Loucy (cell line): ENCODE results near the gene PITRM1.

Source experiments
- H2AFZ ChIP-seq: fragments of 200-600 bp; sonication (generic); 2 replicates; pipeline ENCODE4 v1.6.0; 2016; ENCODE audit warnings: antibody characterized with exemption, mild to moderate bottlenecking, low read length, moderate library complexity
- H3F3A ChIP-seq: fragments of 200-600 bp; 2 replicates; pipeline ENCODE4 v1.6.0; 2016; ENCODE audit warnings: antibody characterized with exemption, low read depth, mild to moderate bottlenecking
- H3K27me3 ChIP-seq: fragments of 200-600 bp; sonication (generic); 2 replicates; pipeline ENCODE4 v1.6.1; 2014; ENCODE audit warnings: low read length, mild to moderate bottlenecking; ENCODE audit not compliant: insufficient read depth, poor library complexity, severe bottlenecking
- H3K36me3 ChIP-seq: fragments of 200-600 bp; sonication (generic); 2 replicates; pipeline ENCODE4 v1.6.1; 2016; ENCODE audit warnings: low read length; ENCODE audit not compliant: insufficient read depth
- H3K4me1 ChIP-seq: fragments of 200-600 bp; sonication (generic); 2 replicates; pipeline ENCODE4 v1.5.1; 2014; ENCODE audit warnings: low read length, mild to moderate bottlenecking; ENCODE audit not compliant: insufficient read depth, poor library complexity, severe bottlenecking
- H3K4me2 ChIP-seq: fragments of 200-600 bp; sonication (generic); 2 replicates; pipeline ENCODE4 v1.6.0; 2014; ENCODE audit warnings: antibody characterized with exemption, low read length, low read depth, mild to moderate bottlenecking; ENCODE audit not compliant: poor library complexity, severe bottlenecking
- H3K4me3 ChIP-seq: fragments of 200-600 bp; sonication (generic); 2 replicates; pipeline ENCODE4 v1.5.1; 2014; ENCODE audit warnings: low read length, mild to moderate bottlenecking, mixed read lengths; ENCODE audit not compliant: poor library complexity, severe bottlenecking
- H3K79me2 ChIP-seq: fragments of 200-600 bp; sonication (generic); 2 replicates; pipeline ENCODE4 v1.6.1; 2014; ENCODE audit warnings: low read length; ENCODE audit not compliant: insufficient read depth
- H3K9ac ChIP-seq: fragments of 200-600 bp; sonication (generic); 2 replicates; pipeline ENCODE4 v1.6.0; 2014; ENCODE audit warnings: mild to moderate bottlenecking, low read depth, low read length, moderate library complexity; ENCODE audit not compliant: poor library complexity, severe bottlenecking
- H3K9me2 ChIP-seq: fragments of 200-600 bp; sonication (generic); replicated peaks from 2 replicates; pipeline ENCODE4 v1.6.1; 2016; ENCODE audit warnings: low read depth, low read length, mixed read lengths
- H3K9me3 ChIP-seq: fragments of 200-600 bp; sonication (generic); 2 replicates; pipeline ENCODE4 v1.6.1; 2014; ENCODE audit warnings: mild to moderate bottlenecking, antibody characterized with exemption, low read length, low read depth; ENCODE audit not compliant: insufficient read depth
- H4K20me1 ChIP-seq: fragments of 200-600 bp; sonication (generic); 2 replicates; pipeline ENCODE4 v1.6.0; 2014; ENCODE audit warnings: antibody characterized with exemption, low read length, mild to moderate bottlenecking; ENCODE audit not compliant: insufficient read depth, poor library complexity, severe bottlenecking
- CTCF ChIP-seq: fragments of 200-600 bp; sonication (generic); conservative IDR thresholded peaks from 2 replicates; pipeline ENCODE4 v1.5.1; 2014; ENCODE audit warnings: mild to moderate bottlenecking, antibody characterized with exemption, low read length
- EZH2phosphoT487 ChIP-seq: fragments of 200-600 bp; IDR thresholded peaks from 2 replicates; pipeline ENCODE4 v1.6.1; 2018; ENCODE audit warnings: antibody characterized with exemption, mild to moderate bottlenecking, moderate library complexity, borderline replicate concordance

Gene PITRM1

GRCh38 chr10:3099291-3100092, 73.1 kb downstream of the PITRM1 start:
- no peaks in the 10 kb centered on the region for H3K9me2 ChIP-seq
- H3K36me3 ChIP-seq = peaks cover 76% of the 10 kb centered on the region
- no peak overlapping the region for H3K4me2 ChIP-seq
- no peak overlapping the region for H3K9ac ChIP-seq
- H2AFZ ChIP-seq = no peak overlapping the region
- H3K27me3 ChIP-seq = no peaks in the 10 kb centered on the region
- H3K79me2 ChIP-seq = peaks cover 75% of the 10 kb centered on the region
- no peaks in the 10 kb centered on the region for H3K9me3 ChIP-seq
- peaks cover 19% of the 10 kb centered on the region for H3K4me1 ChIP-seq
- no peak for TF ChIP-seq EZH2phosphoT487
- TF ChIP-seq CTCF = no peak
- no peak overlapping the region for H3K4me3 ChIP-seq
- H3F3A ChIP-seq = peaks cover 9% of the 10 kb centered on the region; the same call in 1 of the 2 replicates
- H4K20me1 ChIP-seq = peaks cover 69% of the 10 kb centered on the region

- Histone ChIP-seq H3K9me3 (no peaks in the 10 kb centered on the region), H3K27me3 (no peaks in the 10 kb centered on the region), H2AFZ (no peak overlapping the region), H3K79me2 (peaks cover 83% of the 10 kb centered on the region), H3K4me1 (peaks cover 26% of the 10 kb centered on the region), H3K9ac (no peak overlapping the region), H3K4me2 (no peak overlapping the region), H3K36me3 (peaks cover 75% of the 10 kb centered on the region), H3K9me2 (no peaks in the 10 kb centered on the region), H3F3A (peaks cover 9% of the 10 kb centered on the region; the same call in 1 of the 2 replicates), H3K4me3 (no peak overlapping the region), H4K20me1 (peaks cover 76% of the 10 kb centered on the region)
- TF ChIP-seq EZH2phosphoT487 (no peak), CTCF (no peak)
These were observed 73.9 kb downstream of the PITRM1 start for GRCh38 chr10:3098689-3099088.

- no peaks in the 10 kb centered on the region for H3K9me2 ChIP-seq
- H3K36me3 ChIP-seq = peaks cover 72% of the 10 kb centered on the region
- peaks cover 38% of the 10 kb centered on the region for H3K4me1 ChIP-seq
- TF ChIP-seq CTCF (no peak), EZH2phosphoT487 (no peak)
- H2AFZ ChIP-seq = no peak overlapping the region
- peaks cover 9% of the 10 kb centered on the region; the same call in 1 of the 2 replicates for H3F3A ChIP-seq
- peaks cover 94% of the 10 kb centered on the region for H3K79me2 ChIP-seq
- H3K9ac ChIP-seq = no peak overlapping the region
- H3K9me3 ChIP-seq = no peaks in the 10 kb centered on the region
- peaks cover 84% of the 10 kb centered on the region for H4K20me1 ChIP-seq
- H3K4me2 ChIP-seq = no peak overlapping the region
- H3K27me3 ChIP-seq = no peaks in the 10 kb centered on the region
- H3K4me3 ChIP-seq = no peak overlapping the region
These were observed 75.4 kb downstream of the PITRM1 start for GRCh38 chr10:3097160-3097559.
